A673 (cell line): ENCODE measurements around the gene CTNNA2.

Source experiments
- CTCF ChIP-seq: fragments of 300-800, 200-600 bp; sonication (generic); conservative IDR thresholded peaks from 2 replicates; pipeline ENCODE4 v1.5.1; 2017; ENCODE audit warnings: low read depth, mild to moderate bottlenecking, antibody characterized with exemption, low read length, moderate library complexity, mixed read lengths
- EZH2 ChIP-seq: fragments of 200-600 bp; sonication (generic); IDR thresholded peaks from 2 replicates; pipeline ENCODE4 v1.6.1; 2017; ENCODE audit warnings: borderline replicate concordance, low read depth, mild to moderate bottlenecking, mixed read lengths, antibody characterized with exemption, low read length; ENCODE audit not compliant: poor library complexity, severe bottlenecking

- TF ChIP-seq CTCF (no peak), EZH2 (no peak)
Observed at GRCh38 chr2:80280598-80280997, 767.7 kb downstream of the CTNNA2 start.
